ENCODE results near the gene MOB4.

DNA sequence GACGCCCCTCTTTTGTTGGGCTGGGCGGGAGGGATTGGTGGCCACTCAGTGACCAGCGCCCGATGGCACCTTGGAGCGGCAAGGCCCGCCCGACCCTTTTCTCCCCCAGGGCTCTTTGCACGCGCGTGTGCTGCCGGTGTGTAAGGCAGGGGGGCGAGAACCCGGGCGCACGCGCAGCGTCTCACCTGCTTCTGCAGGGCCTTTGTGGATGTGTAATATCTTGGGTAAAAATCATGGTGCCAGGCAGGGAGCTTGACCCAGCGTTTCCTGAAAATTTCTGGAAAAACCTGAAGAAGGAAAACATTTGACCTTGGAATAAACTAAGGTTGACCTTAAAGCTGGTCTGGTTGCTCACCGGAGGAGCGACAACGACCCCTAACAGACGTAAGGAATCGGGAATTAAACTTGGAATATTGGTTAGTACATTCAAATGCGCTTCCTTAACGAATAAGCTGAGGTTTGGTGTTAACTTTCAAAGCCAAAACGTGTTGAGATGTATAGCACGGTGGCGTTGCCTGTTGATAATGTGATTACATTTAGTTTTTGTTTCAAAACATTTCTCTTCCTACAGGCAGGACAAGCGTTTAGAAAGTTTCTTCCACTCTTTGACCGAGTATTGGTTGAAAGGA, 15.2 kb upstream of the MOB4 start:
- TF ChIP-seq CTCF (IDR thresholded peaks at IDR 0.05 in 8 of 11, conservative IDR thresholded peaks at IDR 0.05 in 3 of 11) = no peak
- TF ChIP-seq POLR2AphosphoS5 (IDR thresholded peaks at IDR 0.05) = no peak
- TF ChIP-seq POLR2A (IDR thresholded peaks at IDR 0.05) = no peak

Measured in spleen (tissue), 7 donors.